Measurements from ENCODE around the gene SGIP1.
"Not testable (repeated sequence)": the region's sequence is repeated elsewhere in the genome, so short reads cannot be mapped to it uniquely, and the experiment has no call there.

Gene SGIP1

DNA sequence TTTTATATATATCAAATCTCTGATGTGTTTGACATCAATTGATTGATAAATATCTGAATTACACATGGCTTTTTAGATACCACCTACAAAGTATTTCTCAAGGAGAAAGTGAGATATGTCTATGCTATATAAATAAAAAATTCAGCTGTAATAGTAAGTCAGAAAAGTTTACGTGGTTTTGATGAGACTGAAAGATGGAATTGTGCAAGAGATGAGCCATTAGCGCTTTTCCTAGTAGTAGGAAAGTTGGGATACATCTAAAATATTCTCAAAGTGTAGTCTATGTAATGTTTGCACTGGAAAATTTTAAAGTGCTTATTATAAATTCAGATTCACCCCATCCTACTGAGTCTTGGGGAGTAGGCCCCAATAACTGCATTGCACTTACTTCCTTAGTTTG, 49.1 kb downstream of the SGIP1 start:
- no peak for TF ChIP-seq CTCF (IDR thresholded peaks at IDR 0.05; ENCODE audit: poor library complexity, severe bottlenecking)
- Histone ChIP-seq H3K36me3 (ENCODE audit: low read depth) (no peaks in the 10 kb centered on the region), H3K4me3 (ENCODE audit: severe bottlenecking) (no peak overlapping the region), H3K27me3 (ENCODE audit: insufficient read depth, poor library complexity, severe bottlenecking) (no peaks in the 10 kb centered on the region), H3K9me3 (ENCODE audit: severe bottlenecking) (no peaks in the 10 kb centered on the region), H3K4me1 (ENCODE audit: insufficient read depth, poor library complexity, severe bottlenecking) (peaks cover 2% of the 10 kb centered on the region), H3K27ac (ENCODE audit: poor library complexity, severe bottlenecking) (no peak overlapping the region)
- no peak for DNase-seq (ENCODE audit: low spot score)
- ATAC-seq (ENCODE audit: low read depth) = no peak

- no peak overlapping the region for H3K27ac ChIP-seq (ENCODE audit: poor library complexity, severe bottlenecking)
- no peak for TF ChIP-seq CTCF (IDR thresholded peaks at IDR 0.05; ENCODE audit: poor library complexity, severe bottlenecking)
- ATAC-seq (ENCODE audit: low read depth) (no peak), DNase-seq (ENCODE audit: low spot score) (no peak)
- no peak overlapping the region for H3K4me3 ChIP-seq (ENCODE audit: severe bottlenecking)
- no peaks in the 10 kb centered on the region for H3K36me3 ChIP-seq (ENCODE audit: low read depth)
- H3K9me3 ChIP-seq (ENCODE audit: severe bottlenecking) = no peaks in the 10 kb centered on the region
- H3K4me1 ChIP-seq (ENCODE audit: insufficient read depth, poor library complexity, severe bottlenecking) = no peaks in the 10 kb centered on the region
- no peaks in the 10 kb centered on the region for H3K27me3 ChIP-seq (ENCODE audit: insufficient read depth, poor library complexity, severe bottlenecking)
Observed at GRCh38 chr1:66585002-66585401, 51.0 kb downstream of the SGIP1 start.

DNA sequence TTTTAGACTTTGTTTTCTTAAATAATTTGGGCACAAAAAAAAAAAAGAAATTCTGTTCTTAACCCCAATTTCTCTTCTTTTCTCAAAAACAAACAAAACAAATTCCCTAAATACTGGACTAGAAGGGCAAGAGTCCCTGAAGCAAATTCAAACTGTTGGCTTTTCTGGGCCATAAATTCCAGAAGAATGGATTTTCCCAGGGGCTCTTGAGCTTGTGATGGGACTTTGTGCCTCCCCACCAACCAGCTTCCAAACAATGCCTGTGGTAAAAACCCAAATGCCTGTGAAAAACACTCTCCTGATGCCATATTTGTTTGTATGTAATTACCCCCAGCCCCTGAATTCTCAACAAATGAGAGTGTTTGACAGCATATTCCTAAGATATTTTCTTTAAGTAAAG, 55.4 kb downstream of the SGIP1 start:
- no peak for DNase-seq (ENCODE audit: low spot score)
- no peak overlapping the region for H3K4me3 ChIP-seq (ENCODE audit: severe bottlenecking)
- H3K9me3 ChIP-seq (ENCODE audit: severe bottlenecking) = no peaks in the 10 kb centered on the region

DNA sequence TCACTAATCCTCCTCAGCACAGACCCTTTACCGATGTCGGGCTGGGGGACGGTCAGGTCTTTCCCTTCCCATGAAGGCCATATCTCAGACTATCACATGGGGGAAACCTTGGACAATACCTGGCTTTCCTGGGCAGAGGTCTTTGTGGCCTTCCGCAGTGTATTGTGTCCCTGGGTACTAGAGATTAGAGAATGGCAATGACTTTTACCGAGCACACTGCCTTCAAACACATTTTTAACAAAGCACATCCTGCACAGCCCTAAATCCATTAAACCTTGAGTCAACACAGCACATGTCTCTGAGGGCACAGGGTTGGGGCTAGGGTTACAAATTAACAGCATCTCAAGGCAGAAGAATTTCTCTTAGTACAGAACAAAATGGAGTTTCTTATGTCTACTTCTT, 58.2 kb downstream of the SGIP1 start:
- ATAC-seq (ENCODE audit: low read depth); H3K4me3 ChIP-seq (ENCODE audit: severe bottlenecking); DNase-seq (ENCODE audit: low spot score): not testable (repeated sequence)

More for the DNA sequence above, 55.4 kb downstream of the SGIP1 start:
- no peaks in the 10 kb centered on the region for H3K27me3 ChIP-seq (ENCODE audit: insufficient read depth, poor library complexity, severe bottlenecking)
- no peak overlapping the region for H3K27ac ChIP-seq (ENCODE audit: poor library complexity, severe bottlenecking)
- no peak for ATAC-seq (ENCODE audit: low read depth)
- no peaks in the 10 kb centered on the region for H3K4me1 ChIP-seq (ENCODE audit: insufficient read depth, poor library complexity, severe bottlenecking)
- TF ChIP-seq CTCF (IDR thresholded peaks at IDR 0.05; ENCODE audit: poor library complexity, severe bottlenecking) = no peak
- no peaks in the 10 kb centered on the region for H3K36me3 ChIP-seq (ENCODE audit: low read depth)

DNA sequence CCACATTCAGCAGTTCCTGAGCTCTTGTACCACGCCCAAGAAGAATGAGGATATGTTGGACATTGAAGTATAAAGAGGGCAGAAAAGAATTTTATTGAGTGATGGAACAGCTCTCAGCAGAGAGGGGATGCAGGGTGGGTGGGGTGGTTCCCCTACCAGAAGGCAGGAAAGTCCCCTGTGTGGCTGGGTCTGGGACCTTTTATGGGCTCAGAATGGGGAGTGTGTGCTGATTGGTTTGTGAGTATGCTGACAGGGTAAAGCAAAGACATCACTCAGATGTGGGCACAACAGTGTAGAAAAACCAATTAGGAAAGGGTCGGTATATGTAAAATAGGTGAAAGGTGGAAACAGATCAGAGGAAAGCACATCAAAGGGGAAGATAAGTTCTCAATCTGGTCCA, 62.2 kb downstream of the SGIP1 start:
- TF ChIP-seq CTCF (IDR thresholded peaks at IDR 0.05; ENCODE audit: poor library complexity, severe bottlenecking) = no peak
- Histone ChIP-seq H3K9me3 (ENCODE audit: severe bottlenecking) (no peaks in the 10 kb centered on the region), H3K4me3 (ENCODE audit: severe bottlenecking) (no peak overlapping the region), H3K27ac (ENCODE audit: poor library complexity, severe bottlenecking) (no peak overlapping the region), H3K4me1 (ENCODE audit: insufficient read depth, poor library complexity, severe bottlenecking) (peaks cover 11% of the 10 kb centered on the region), H3K27me3 (ENCODE audit: insufficient read depth, poor library complexity, severe bottlenecking) (no peaks in the 10 kb centered on the region), H3K36me3 (ENCODE audit: low read depth) (no peaks in the 10 kb centered on the region)
- DNase-seq (ENCODE audit: low spot score) = no peak
- ATAC-seq (ENCODE audit: low read depth) = no peak

More for the DNA sequence above, 58.2 kb downstream of the SGIP1 start:
- not testable (repeated sequence) for H3K9me3 ChIP-seq (ENCODE audit: severe bottlenecking); H3K4me1 ChIP-seq (ENCODE audit: insufficient read depth, poor library complexity, severe bottlenecking); H3K27ac ChIP-seq (ENCODE audit: poor library complexity, severe bottlenecking); H3K27me3 ChIP-seq (ENCODE audit: insufficient read depth, poor library complexity, severe bottlenecking); H3K36me3 ChIP-seq (ENCODE audit: low read depth)
